Measurements from ENCODE around the gene RANGAP1.

RANGAP1 gene

GRCh38 chr22:41333806-41334205, 47.8 kb upstream of the RANGAP1 start:
- Histone ChIP-seq H3K27me3 (ENCODE audit: insufficient read depth, low read length, poor library complexity, severe bottlenecking) (no peaks in the 10 kb centered on the region), H3K4me1 (ENCODE audit: insufficient read depth, low read length, poor library complexity, severe bottlenecking) (no peaks in the 10 kb centered on the region), H3K36me3 (ENCODE audit: insufficient read depth, low read length) (peaks cover 49% of the 10 kb centered on the region; the same call in 1 of the 2 replicates), H3K4me2 (ENCODE audit: low read depth, low read length, poor library complexity, severe bottlenecking) (no peak overlapping the region), H2AFZ (ENCODE audit: low read length) (no peak overlapping the region), H3K9ac (ENCODE audit: low read depth, low read length, poor library complexity, severe bottlenecking) (no peak overlapping the region), H3K79me2 (ENCODE audit: insufficient read depth, low read length) (no peaks in the 10 kb centered on the region), H3K9me2 (replicated peaks; ENCODE audit: low read depth, low read length) (no peaks in the 10 kb centered on the region), H3K4me3 (ENCODE audit: low read length, poor library complexity, severe bottlenecking) (no peak overlapping the region), H3K9me3 (ENCODE audit: insufficient read depth, low read depth, low read length) (no peaks in the 10 kb centered on the region), H3F3A (ENCODE audit: low read depth) (no peaks in the 10 kb centered on the region), H4K20me1 (ENCODE audit: insufficient read depth, low read length, poor library complexity, severe bottlenecking) (no peaks in the 10 kb centered on the region)
- TF ChIP-seq EZH2phosphoT487 (IDR thresholded peaks at IDR 0.05; ENCODE audit: borderline replicate concordance), result no peak
- TF ChIP-seq, protein P1, sequence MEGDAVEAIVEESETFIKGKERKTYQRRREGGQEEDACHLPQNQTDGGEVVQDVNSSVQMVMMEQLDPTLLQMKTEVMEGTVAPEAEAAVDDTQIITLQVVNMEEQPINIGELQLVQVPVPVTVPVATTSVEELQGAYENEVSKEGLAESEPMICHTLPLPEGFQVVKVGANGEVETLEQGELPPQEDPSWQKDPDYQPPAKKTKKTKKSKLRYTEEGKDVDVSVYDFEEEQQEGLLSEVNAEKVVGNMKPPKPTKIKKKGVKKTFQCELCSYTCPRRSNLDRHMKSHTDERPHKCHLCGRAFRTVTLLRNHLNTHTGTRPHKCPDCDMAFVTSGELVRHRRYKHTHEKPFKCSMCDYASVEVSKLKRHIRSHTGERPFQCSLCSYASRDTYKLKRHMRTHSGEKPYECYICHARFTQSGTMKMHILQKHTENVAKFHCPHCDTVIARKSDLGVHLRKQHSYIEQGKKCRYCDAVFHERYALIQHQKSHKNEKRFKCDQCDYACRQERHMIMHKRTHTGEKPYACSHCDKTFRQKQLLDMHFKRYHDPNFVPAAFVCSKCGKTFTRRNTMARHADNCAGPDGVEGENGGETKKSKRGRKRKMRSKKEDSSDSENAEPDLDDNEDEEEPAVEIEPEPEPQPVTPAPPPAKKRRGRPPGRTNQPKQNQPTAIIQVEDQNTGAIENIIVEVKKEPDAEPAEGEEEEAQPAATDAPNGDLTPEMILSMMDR (conservative IDR thresholded peaks at IDR 0.05; ENCODE audit: low read length), result no peak

- H3K4me3 ChIP-seq (ENCODE audit: low read length, poor library complexity, severe bottlenecking), result no peak overlapping the region
- no peaks in the 10 kb centered on the region for H3K27me3 ChIP-seq (ENCODE audit: insufficient read depth, low read length, poor library complexity, severe bottlenecking)
- no peaks in the 10 kb centered on the region for H3K9me3 ChIP-seq (ENCODE audit: insufficient read depth, low read depth, low read length)
- H3K9ac ChIP-seq (ENCODE audit: low read depth, low read length, poor library complexity, severe bottlenecking), result no peak overlapping the region
- H3F3A ChIP-seq (ENCODE audit: low read depth), result no peaks in the 10 kb centered on the region
- no peak overlapping the region for H3K4me2 ChIP-seq (ENCODE audit: low read depth, low read length, poor library complexity, severe bottlenecking)
- no peaks in the 10 kb centered on the region for H3K9me2 ChIP-seq (replicated peaks; ENCODE audit: low read depth, low read length)
- H3K79me2 ChIP-seq (ENCODE audit: insufficient read depth, low read length), result no peaks in the 10 kb centered on the region
- peaks cover 62% of the 10 kb centered on the region; the same call in 1 of the 2 replicates for H3K36me3 ChIP-seq (ENCODE audit: insufficient read depth, low read length)
- no peak for TF ChIP-seq EZH2phosphoT487 (IDR thresholded peaks at IDR 0.05; ENCODE audit: borderline replicate concordance)
- TF ChIP-seq, protein P1 (conservative IDR thresholded peaks at IDR 0.05; ENCODE audit: low read length), result no peak
- no peaks in the 10 kb centered on the region for H3K4me1 ChIP-seq (ENCODE audit: insufficient read depth, low read length, poor library complexity, severe bottlenecking)
- no peak overlapping the region for H2AFZ ChIP-seq (ENCODE audit: low read length)
- no peaks in the 10 kb centered on the region for H4K20me1 ChIP-seq (ENCODE audit: insufficient read depth, low read length, poor library complexity, severe bottlenecking)
Observed at GRCh38 chr22:41332217-41332939, 46.4 kb upstream of the RANGAP1 start.

- Histone ChIP-seq H3K27me3 (ENCODE audit: insufficient read depth, low read length, poor library complexity, severe bottlenecking) (no peaks in the 10 kb centered on the region), H3K4me3 (ENCODE audit: low read length, poor library complexity, severe bottlenecking) (no peak overlapping the region), H3K9me3 (ENCODE audit: insufficient read depth, low read depth, low read length) (no peaks in the 10 kb centered on the region), H4K20me1 (ENCODE audit: insufficient read depth, low read length, poor library complexity, severe bottlenecking) (no peaks in the 10 kb centered on the region), H3K9ac (ENCODE audit: low read depth, low read length, poor library complexity, severe bottlenecking) (no peak overlapping the region), H3K79me2 (ENCODE audit: insufficient read depth, low read length) (no peaks in the 10 kb centered on the region), H3K4me2 (ENCODE audit: low read depth, low read length, poor library complexity, severe bottlenecking) (no peak overlapping the region), H3K36me3 (ENCODE audit: insufficient read depth, low read length) (peaks cover 78% of the 10 kb centered on the region; the same call in 1 of the 2 replicates), H3K4me1 (ENCODE audit: insufficient read depth, low read length, poor library complexity, severe bottlenecking) (no peaks in the 10 kb centered on the region), H3K9me2 (replicated peaks; ENCODE audit: low read depth, low read length) (no peaks in the 10 kb centered on the region), H3F3A (ENCODE audit: low read depth) (no peaks in the 10 kb centered on the region), H2AFZ (ENCODE audit: low read length) (no peak overlapping the region)
- TF ChIP-seq, protein P1 (conservative IDR thresholded peaks at IDR 0.05; ENCODE audit: low read length), result no peak
- no peak for TF ChIP-seq EZH2phosphoT487 (IDR thresholded peaks at IDR 0.05; ENCODE audit: borderline replicate concordance)
Observed at GRCh38 chr22:41330169-41330568, 44.2 kb upstream of the RANGAP1 start.
